CD4-positive, alpha-beta memory T cell (primary cell): Measurements from ENCODE around the gene PRCP. TPM values are rescaled to one million over a fixed set of nuclear protein-coding genes. Genes with fewer than 3 reads are reported as not detected.
"Not testable (repeated sequence)": the region's sequence is repeated elsewhere in the genome, so short reads cannot be mapped to it uniquely, and the experiment has no call there.

Source experiments
- CTCF ChIA-PET: fragments of 350-600 bp; sonication (Branson Sonifier 250); formaldehyde crosslinking; loops from one replicate; lab custom pipeline; 2021; ENCODE audit warnings: inconsistent platforms; ENCODE audit not compliant: partially characterized antibody; lab: Charles Lee
- POLR2A ChIA-PET: fragments of 350-600 bp; sonication (Branson Sonifier 250); formaldehyde crosslinking; loops from one replicate; lab custom pipeline; 2021; ENCODE audit not compliant: partially characterized antibody; lab: Charles Lee
- DNase-seq, 5 donors: peaks; one replicate each; pipeline versions ENCODE4 v3.0.0 to v3.0.0-alpha.2; 2020 to 2022; ENCODE audit warnings: mixed read lengths in 1 of 5
- H3K27ac ChIP-seq: one replicate; pipeline ENCODE4 v1.7.0; 2013; ENCODE audit warnings: low read depth, low read length
- H3K27me3 ChIP-seq: 2 replicates; pipeline ENCODE4 v1.7.0; 2013; ENCODE audit warnings: mild to moderate bottlenecking, low read length, moderate library complexity; ENCODE audit not compliant: insufficient read depth
- H3K36me3 ChIP-seq: 2 replicates; pipeline ENCODE4 v1.7.0; 2013; ENCODE audit warnings: mild to moderate bottlenecking, low read length, moderate library complexity; ENCODE audit not compliant: insufficient read depth
- H3K4me1 ChIP-seq: 2 replicates; pipeline ENCODE4 v1.7.0; 2013; ENCODE audit warnings: mild to moderate bottlenecking, low read length, moderate library complexity; ENCODE audit not compliant: insufficient read depth
- H3K4me3 ChIP-seq, 2 donors: one replicate each; pipeline ENCODE4 v1.7.0; 2013; ENCODE audit warnings: low read length in 2 of 2, mild to moderate bottlenecking in 1 of 2
- H3K9me3 ChIP-seq, 2 donors: one replicate each; pipeline ENCODE4 v1.7.0; 2013; ENCODE audit warnings: low read length in 2 of 2, control low read depth in 1 of 2; ENCODE audit not compliant: control insufficient read depth in 1 of 2
- H3K27ac Mint-ChIP-seq, 7 donors: one replicate each; pipeline ENCODE4 v1.8.0; 2020 to 2021; ENCODE audit warnings: mixed read lengths in 7 of 7, mild to moderate bottlenecking in 6 of 7, inconsistent platforms in 3 of 7, moderate library complexity in 3 of 7
- H3K27me3 Mint-ChIP-seq, 2 donors: one replicate each; pipeline ENCODE4 v1.8.0; 2020 to 2021; ENCODE audit warnings: mixed read lengths in 2 of 2
- H3K36me3 Mint-ChIP-seq, 2 donors: one replicate each; pipeline ENCODE4 v1.8.0; 2020 to 2021; ENCODE audit warnings: mixed read lengths in 2 of 2, inconsistent platforms in 1 of 2, mild to moderate bottlenecking in 1 of 2
- H3K4me1 Mint-ChIP-seq, 4 donors: one replicate each; pipeline ENCODE4 v1.8.0; 2020 to 2021; ENCODE audit warnings: mixed read lengths in 4 of 4, mild to moderate bottlenecking in 1 of 4
- H3K4me3 Mint-ChIP-seq, 8 donors: one replicate each; pipeline ENCODE4 v1.8.0; 2020 to 2021; ENCODE audit warnings: mixed read lengths in 8 of 8, mild to moderate bottlenecking in 7 of 8, moderate library complexity in 6 of 8, inconsistent platforms in 3 of 8
- H3K9me3 Mint-ChIP-seq, 8 donors: one replicate each; pipeline ENCODE4 v1.8.0; 2020 to 2021; ENCODE audit warnings: mixed read lengths in 8 of 8, mild to moderate bottlenecking in 5 of 8, inconsistent platforms in 3 of 8, moderate library complexity in 1 of 8
- intact Hi-C: fragments of 100-400 bp; cut with micrococcal nuclease; formaldehyde crosslinking; loops from one replicate; pipeline ENCODE4 v1.15.1; 2023
- polyA plus RNA-seq, 2 donors: library from polyadenylated mRNA; unstranded; fragments of 300-500 nt; fragmentation: Illumina TruSeq; gene quantifications; one replicate each; pipeline ENCODE4 v1.2.3, GENCODE V29; 2021
- total RNA-seq, 2 experiments: library from RNA; stranded (reverse); gene quantifications; one replicate each; pipeline ENCODE4 v1.2.3, GENCODE V29; 2021

Gene PRCP
- total and polyA plus RNA-seq, 4 experiments from 2014 or later, result 24.1 to 38.4 (median 31.2) TPM

DNA sequence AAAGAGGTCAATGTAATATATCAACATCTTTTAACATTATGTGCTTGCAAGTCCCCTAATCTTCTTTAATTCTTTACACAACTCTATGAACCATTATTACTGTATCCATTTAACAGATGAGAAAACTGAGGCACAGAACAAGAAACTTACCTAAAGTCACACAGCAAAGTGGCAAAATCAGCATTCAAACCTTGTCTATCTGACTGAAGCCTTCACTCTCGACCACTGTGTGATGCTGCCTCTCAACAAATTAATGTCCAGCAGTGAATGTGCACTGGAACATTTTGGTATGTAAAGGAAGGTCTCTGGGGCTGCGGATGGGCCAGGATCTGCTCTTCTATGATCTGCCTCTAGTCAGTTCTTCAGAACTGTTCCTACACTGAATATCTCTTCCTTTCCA, 42.1 kb downstream of the PRCP start:
- no peaks in the 10 kb centered on the region for H3K9me3 Mint-ChIP-seq
- no peak overlapping the region for H3K27ac Mint-ChIP-seq
- POLR2A ChIA-PET, result no interaction called here

DNA sequence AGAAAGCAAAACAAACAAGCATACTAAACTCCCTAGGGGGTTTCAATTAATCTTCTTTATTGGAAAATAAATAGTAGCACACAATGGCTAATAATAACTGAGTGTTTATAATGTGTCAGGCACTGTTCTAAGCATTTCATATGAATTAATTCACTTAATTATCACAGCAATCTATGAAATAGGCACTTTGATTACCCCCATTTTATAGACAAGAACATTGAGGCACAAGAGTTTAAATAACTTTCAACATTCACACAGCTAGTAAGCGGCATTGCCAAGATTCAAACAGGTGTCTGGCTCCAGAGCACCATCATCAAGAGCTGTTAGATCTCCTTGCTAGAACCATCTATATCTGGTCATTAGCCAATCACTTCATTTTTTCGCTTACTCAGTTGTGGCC, 43.1 kb downstream of the PRCP start:
- DNase-seq, result no peak
- Mint-ChIP-seq H3K9me3 (no peaks in the 10 kb centered on the region), H3K27ac (no peak overlapping the region), H3K4me3 (no peak overlapping the region), H3K4me1 (peaks cover 0 to 5% (median 2%) of the 10 kb centered on the region in 4 donors), H3K36me3 (peaks cover 14 to 16% of the 10 kb centered on the region in 2 donors), H3K27me3 (no peaks in the 10 kb centered on the region)
- intact Hi-C loops, result no loop called here
- Histone ChIP-seq H3K36me3 (no peaks in the 10 kb centered on the region), H3K9me3 (no peaks in the 10 kb centered on the region), H3K27ac (no peak overlapping the region), H3K4me1 (no peaks in the 10 kb centered on the region), H3K4me3 (no peak overlapping the region), H3K27me3 (no peaks in the 10 kb centered on the region)
- ChIA-PET CTCF (interaction anchor here (2.5 kb wide), 1 partner anchor 10 kb away, joined by 8 read pairs; no protein-coding TSS in a partner anchor), POLR2A (interaction anchor here (0.7 kb wide), 1 partner anchor 1000 kb away, joined by 5 read pairs; no protein-coding TSS in a partner anchor)

More for the DNA sequence above, 42.1 kb downstream of the PRCP start:
- Histone ChIP-seq H3K27me3 (no peaks in the 10 kb centered on the region), H3K4me3 (no peak overlapping the region), H3K36me3 (no peaks in the 10 kb centered on the region), H3K4me1 (no peaks in the 10 kb centered on the region), H3K9me3 (no peaks in the 10 kb centered on the region), H3K27ac (no peak overlapping the region)
- H3K4me1 Mint-ChIP-seq, result peaks cover 0 to 5% (median 2%) of the 10 kb centered on the region in 4 donors
- H3K36me3 Mint-ChIP-seq, result peaks cover 14 to 16% of the 10 kb centered on the region in 2 donors
- CTCF ChIA-PET, result no interaction called here
- intact Hi-C loops, result no loop called here
- DNase-seq, result no peak
- H3K4me3 Mint-ChIP-seq, result no peak overlapping the region
- no peaks in the 10 kb centered on the region for H3K27me3 Mint-ChIP-seq

GRCh38 chr11:82855616-82856015, 44.6 kb downstream of the PRCP start:
- ChIA-PET CTCF (interaction anchor here (0.9 to 2.5 kb wide), 2 partner anchors 12 to 20 kb away, joined by 3 to 8 read pairs; no protein-coding TSS in a partner anchor), POLR2A (no interaction called here)
- no peaks in the 10 kb centered on the region for H3K9me3 ChIP-seq
- no peak overlapping the region for H3K4me3 ChIP-seq
- no peak overlapping the region for H3K27ac ChIP-seq
- Mint-ChIP-seq H3K36me3 (peaks cover 19 to 20% of the 10 kb centered on the region in 2 donors), H3K27me3 (no peaks in the 10 kb centered on the region), H3K9me3 (no peaks in the 10 kb centered on the region), H3K4me1 (peaks cover 0 to 5% (median 2%) of the 10 kb centered on the region in 4 donors), H3K4me3 (no peak overlapping the region), H3K27ac (no peak overlapping the region)
- H3K4me1 ChIP-seq, result no peaks in the 10 kb centered on the region
- H3K27me3 ChIP-seq, result no peaks in the 10 kb centered on the region
- H3K36me3 ChIP-seq, result no peaks in the 10 kb centered on the region
- intact Hi-C loops, result no loop called here
- DNase-seq, result no peak

DNA sequence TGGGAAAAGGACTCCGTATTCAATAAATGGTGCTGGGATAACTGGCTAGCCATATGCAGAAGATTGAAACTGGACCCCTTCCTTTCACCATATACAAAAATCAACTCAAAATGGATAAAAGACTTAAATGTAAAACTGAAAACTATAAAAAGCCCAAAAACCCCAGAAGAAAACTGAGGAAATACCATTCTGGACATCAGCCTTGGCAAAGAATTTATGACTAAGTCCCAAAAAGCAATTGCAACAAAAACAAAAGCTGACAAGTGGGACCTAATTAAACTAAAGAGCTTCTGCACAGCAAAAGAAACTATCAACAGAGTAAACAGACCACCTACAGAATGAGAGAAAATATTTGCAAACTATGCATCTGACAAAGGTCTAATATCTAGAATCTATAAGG, 45.3 kb downstream of the PRCP start:
- H3K36me3 Mint-ChIP-seq, result peaks cover 20 to 24% of the 10 kb centered on the region in 2 donors
- H3K27me3 Mint-ChIP-seq, H3K27ac Mint-ChIP-seq, H3K9me3 Mint-ChIP-seq, H3K9me3 ChIP-seq, H3K4me1 ChIP-seq, POLR2A ChIA-PET, DNase-seq, H3K4me1 Mint-ChIP-seq, H3K27me3 ChIP-seq, intact Hi-C loops, H3K4me3 Mint-ChIP-seq, H3K27ac ChIP-seq, CTCF ChIA-PET, H3K36me3 ChIP-seq, H3K4me3 ChIP-seq: not testable (repeated sequence)

GRCh38 chr11:82854242-82854641, 46.0 kb downstream of the PRCP start:
- Histone ChIP-seq H3K27me3 (no peaks in the 10 kb centered on the region), H3K4me1 (no peaks in the 10 kb centered on the region), H3K4me3 (no peak overlapping the region), H3K27ac (no peak overlapping the region), H3K36me3 (no peaks in the 10 kb centered on the region), H3K9me3 (no peaks in the 10 kb centered on the region)
- peaks cover 0 to 5% (median 2%) of the 10 kb centered on the region in 4 donors for H3K4me1 Mint-ChIP-seq
- no peaks in the 10 kb centered on the region for H3K9me3 Mint-ChIP-seq
- no peak overlapping the region for H3K4me3 Mint-ChIP-seq
- DNase-seq, result no peak
- peak overlapping the region in 1 of 7 donors; percentile 24 for H3K27ac Mint-ChIP-seq
- no peaks in the 10 kb centered on the region for H3K27me3 Mint-ChIP-seq
- ChIA-PET POLR2A (no interaction called here), CTCF (interaction anchor here (4.8 kb wide), 1 partner anchor 13 kb away, joined by 33 read pairs; no protein-coding TSS in a partner anchor)
- intact Hi-C loops, result no loop called here
- H3K36me3 Mint-ChIP-seq, result peaks cover 26 to 30% of the 10 kb centered on the region in 2 donors

- H3K36me3 ChIP-seq, result no peaks in the 10 kb centered on the region
- Mint-ChIP-seq H3K27ac (no peak overlapping the region), H3K36me3 (peaks cover 17 to 25% of the 10 kb centered on the region in 2 donors), H3K9me3 (no peaks in the 10 kb centered on the region), H3K4me1 (peaks cover 0 to 2% (median 0%) of the 10 kb centered on the region in 4 donors), H3K4me3 (no peak overlapping the region), H3K27me3 (no peaks in the 10 kb centered on the region)
- H3K27ac ChIP-seq, result no peak overlapping the region
- no peaks in the 10 kb centered on the region for H3K4me1 ChIP-seq
- intact Hi-C loops, result no loop called here
- DNase-seq, result no peak
- CTCF ChIA-PET, result no interaction called here
- H3K4me3 ChIP-seq, result no peak overlapping the region
- H3K27me3 ChIP-seq, result no peaks in the 10 kb centered on the region
- H3K9me3 ChIP-seq, result no peaks in the 10 kb centered on the region
- POLR2A ChIA-PET, result no interaction called here
Observed at GRCh38 chr11:82848829-82849228, 51.4 kb downstream of the PRCP start.

DNA sequence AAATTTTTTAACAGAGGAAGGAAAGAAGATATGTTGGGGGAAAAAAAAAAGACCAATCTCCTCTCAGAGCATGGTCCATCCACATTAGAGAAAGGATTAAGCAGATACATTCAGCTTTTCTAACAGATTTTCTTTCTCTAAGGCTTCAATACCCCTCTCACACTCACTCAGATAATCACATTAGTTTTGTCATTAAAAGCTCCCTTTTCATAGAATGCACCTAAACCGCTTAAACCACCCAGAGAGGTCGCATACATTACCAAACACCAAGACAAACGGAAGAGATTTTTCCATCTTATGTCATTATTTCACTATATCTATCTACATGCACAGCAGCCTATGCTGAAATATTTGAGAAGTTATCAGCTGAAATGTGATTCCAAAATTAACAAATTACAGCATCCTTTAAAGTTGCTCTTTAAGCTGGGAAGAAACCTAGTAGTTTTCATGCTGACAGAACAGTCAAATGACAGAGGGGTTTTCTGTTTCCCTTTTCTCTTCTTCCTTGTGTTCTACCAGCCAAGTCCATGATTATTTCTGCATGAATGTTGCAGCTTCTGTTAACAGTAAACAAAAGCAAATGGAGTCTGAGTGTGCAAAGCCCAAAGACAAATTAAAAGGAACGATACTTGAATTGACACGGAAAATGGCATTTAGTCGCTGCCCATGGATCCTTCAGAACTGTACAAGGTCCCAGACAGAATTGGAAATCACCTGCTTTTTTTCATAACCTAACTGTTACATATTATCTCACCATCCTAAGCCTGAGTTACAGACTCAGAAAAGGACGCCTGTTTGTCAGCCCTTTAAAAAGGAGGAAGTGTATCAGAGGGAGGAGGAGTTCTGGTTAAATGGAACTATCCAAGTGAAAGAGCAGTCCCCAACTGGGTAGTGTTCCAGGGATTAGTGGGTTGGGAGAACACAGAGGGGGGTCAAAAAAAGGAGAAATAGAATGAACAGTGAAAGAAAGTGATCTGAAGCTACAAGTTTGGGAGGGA, 54.6 kb downstream of the PRCP start:
- Mint-ChIP-seq H3K27ac (peak overlapping the region in 4 of 7 donors; percentile 39 to 53 (median 40)), H3K4me3 (no peak overlapping the region), H3K9me3 (no peaks in the 10 kb centered on the region), H3K27me3 (no peaks in the 10 kb centered on the region), H3K36me3 (peaks cover 18 to 25% of the 10 kb centered on the region in 2 donors), H3K4me1 (no peaks in the 10 kb centered on the region)
- H3K4me3 ChIP-seq, result no peak overlapping the region
- no peak for DNase-seq
- H3K27me3 ChIP-seq, result no peaks in the 10 kb centered on the region
- intact Hi-C loops, result no loop called here
- CTCF ChIA-PET, result interaction anchor here (1.0 kb wide), 1 partner anchor 22 kb away, joined by 3 read pairs; no protein-coding TSS in a partner anchor
- no peaks in the 10 kb centered on the region for H3K9me3 ChIP-seq
- H3K36me3 ChIP-seq, result no peaks in the 10 kb centered on the region
- no peak overlapping the region for H3K27ac ChIP-seq
- H3K4me1 ChIP-seq, result no peaks in the 10 kb centered on the region
- POLR2A ChIA-PET, result no interaction called here
